Activated naive CD8-positive, alpha-beta T cell treated with anti-CD3 and anti-CD28 coated beads, Interleukin-2, amount 10 ng/mL, durations not matched to agents 7 days and 5 days (primary cell): ENCODE measurements around the gene ADAMTSL5. TPM values are rescaled to one million over a fixed set of nuclear protein-coding genes. Genes with fewer than 3 reads are reported as not detected.
A peak's percentile ranks its signal among the peaks of the same experiment; 100 is the strongest.

ENCODE experiments used
- ATAC-seq: fragments of 150-1000 bp; cut with Tn5 transposase; one replicate; pipeline ENCODE4 v1.10.0; 2021; ENCODE audit warnings: low read depth, moderate library complexity
- POLR2A ChIA-PET: fragments of 350-600 bp; sonication (Branson Sonifier 250); formaldehyde crosslinking; loops from one replicate; lab custom pipeline; 2021; ENCODE audit warnings: antibody characterized with exemption; lab: Charles Lee
- DNase-seq: peaks from one replicate; pipeline ENCODE4 v3.0.0; 2021
- H3K27ac Mint-ChIP-seq: one replicate; pipeline ENCODE4 v1.8.0; 2022; ENCODE audit warnings: mild to moderate bottlenecking, mixed read lengths
- H3K27me3 Mint-ChIP-seq: one replicate; pipeline ENCODE4 v1.8.0; 2022; ENCODE audit warnings: mild to moderate bottlenecking, moderate library complexity, mixed read lengths
- H3K36me3 Mint-ChIP-seq: one replicate; pipeline ENCODE4 v1.8.0; 2021; ENCODE audit warnings: mild to moderate bottlenecking, mixed read lengths
- H3K4me1 Mint-ChIP-seq: one replicate; pipeline ENCODE4 v1.8.0; 2021; ENCODE audit warnings: mixed read lengths
- H3K4me3 Mint-ChIP-seq: one replicate; pipeline ENCODE4 v1.8.0; 2022; ENCODE audit warnings: mild to moderate bottlenecking, moderate library complexity, mixed read lengths
- H3K9me3 Mint-ChIP-seq: one replicate; pipeline ENCODE4 v1.8.0; 2021; ENCODE audit warnings: mixed read lengths
- total RNA-seq, 2 experiments: library from RNA; stranded (reverse); gene quantifications; one replicate each; pipeline ENCODE4 v1.2.3, GENCODE V29; 2021

The ADAMTSL5 gene
- total RNA-seq, 2 experiments from 2014 or later = 1.8 to 2.1 TPM

- no peak overlapping the region for H3K4me3 Mint-ChIP-seq
- no peak overlapping the region for H3K27ac Mint-ChIP-seq
- H3K4me1 Mint-ChIP-seq = peaks cover 3% of the 10 kb centered on the region
- POLR2A ChIA-PET = interaction anchor here (0.9 to 1.4 kb wide), 2 partner anchors 16 to 18 kb away, joined by 3 to 5 read pairs; partner anchors contain the start of gene PCSK4
- H3K9me3 Mint-ChIP-seq = no peaks in the 10 kb centered on the region
- no peak for DNase-seq
- H3K36me3 Mint-ChIP-seq = no peaks in the 10 kb centered on the region
- H3K27me3 Mint-ChIP-seq = peaks cover 14% of the 10 kb centered on the region
- ATAC-seq = no peak
These were observed 41.2 kb downstream of the ADAMTSL5 start for GRCh38 chr19:1471515-1472160.

GRCh38 chr19:1471010-1471514 is 41.8 kb downstream of the ADAMTSL5 start:
- H3K27ac Mint-ChIP-seq = no peak overlapping the region
- H3K4me3 Mint-ChIP-seq = peak overlapping the region; percentile 51
- no peaks in the 10 kb centered on the region for H3K36me3 Mint-ChIP-seq
- no peak for DNase-seq
- peaks cover 15% of the 10 kb centered on the region for H3K27me3 Mint-ChIP-seq
- POLR2A ChIA-PET = interaction anchor here (0.9 to 1.4 kb wide), 3 partner anchors 15 to 21 kb away, joined by 3 to 5 read pairs (median 3); partner anchors contain the start of gene PCSK4
- peaks cover 3% of the 10 kb centered on the region for H3K4me1 Mint-ChIP-seq
- H3K9me3 Mint-ChIP-seq = no peaks in the 10 kb centered on the region
- ATAC-seq = peak; percentile 38

DNA sequence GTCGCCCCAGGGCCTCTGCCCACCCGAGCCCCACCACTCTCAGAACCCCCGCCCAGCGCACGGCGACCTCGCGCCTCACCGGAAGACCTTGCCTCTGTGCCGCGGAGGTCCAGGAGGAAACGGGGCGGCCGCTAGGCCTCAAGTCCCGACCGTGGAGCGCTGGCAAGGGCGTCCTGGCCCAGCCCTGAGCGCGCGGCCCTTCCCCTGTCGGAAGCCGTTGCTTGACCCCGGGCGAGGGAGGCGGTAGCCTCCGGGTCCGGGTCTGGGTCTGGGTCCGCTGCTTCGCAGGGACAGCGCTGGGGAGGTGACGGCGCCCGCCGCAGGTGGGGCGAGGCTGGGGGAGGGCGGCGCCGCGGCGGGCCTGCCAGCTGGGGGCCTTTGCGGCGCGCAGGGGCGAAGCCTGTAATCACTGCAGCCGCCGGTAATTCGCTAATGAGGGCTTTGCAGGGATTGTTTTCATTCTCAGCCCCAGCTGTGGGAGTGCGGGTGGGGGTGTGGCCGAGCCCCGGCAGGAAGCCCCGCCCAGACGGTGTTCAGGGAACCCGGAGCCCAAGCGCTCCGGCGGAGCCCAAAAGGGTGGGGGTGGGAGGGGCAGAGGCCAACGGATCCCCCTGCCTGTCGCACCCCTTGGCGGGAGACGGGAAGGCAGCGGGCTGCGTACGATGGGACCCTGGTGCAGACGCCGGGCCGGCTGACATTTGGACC is 42.4 kb downstream of the ADAMTSL5 start:
- H3K27ac Mint-ChIP-seq = no peak overlapping the region
- POLR2A ChIA-PET = interaction anchor here (1.0 kb wide), 1 partner anchor 21 kb away, joined by 3 read pairs; no protein-coding TSS in a partner anchor
- H3K27me3 Mint-ChIP-seq = peaks cover 15% of the 10 kb centered on the region
- no peaks in the 10 kb centered on the region for H3K9me3 Mint-ChIP-seq
- no peaks in the 10 kb centered on the region for H3K36me3 Mint-ChIP-seq
- H3K4me1 Mint-ChIP-seq = peaks cover 3% of the 10 kb centered on the region
- peak overlapping the region; percentile 61 for H3K4me3 Mint-ChIP-seq
- DNase-seq (peak; percentile 79), ATAC-seq (peak; percentile 66)

DNA sequence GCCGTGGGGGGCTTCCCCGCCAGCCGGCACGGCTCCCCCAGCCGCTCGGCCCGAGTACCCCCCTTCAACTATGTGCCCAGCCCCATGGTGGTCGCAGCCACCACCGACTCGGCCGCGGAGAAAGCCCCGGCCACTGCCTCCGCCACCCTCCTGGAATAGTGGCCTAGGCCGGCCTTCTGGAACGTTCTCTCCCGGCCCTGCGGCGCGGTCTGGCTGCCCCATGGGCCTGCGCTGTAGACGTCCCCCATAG is 42.8 kb downstream of the ADAMTSL5 start:
- Mint-ChIP-seq H3K4me3 (peak overlapping the region; percentile 61), H3K27me3 (peaks cover 15% of the 10 kb centered on the region), H3K4me1 (peaks cover 3% of the 10 kb centered on the region), H3K27ac (peak overlapping the region; percentile 77), H3K36me3 (no peaks in the 10 kb centered on the region), H3K9me3 (no peaks in the 10 kb centered on the region)
- POLR2A ChIA-PET = interaction anchor here (1.0 kb wide), 1 partner anchor 22 kb away, joined by 3 read pairs; no protein-coding TSS in a partner anchor
- no peak for ATAC-seq
- no peak for DNase-seq

DNA sequence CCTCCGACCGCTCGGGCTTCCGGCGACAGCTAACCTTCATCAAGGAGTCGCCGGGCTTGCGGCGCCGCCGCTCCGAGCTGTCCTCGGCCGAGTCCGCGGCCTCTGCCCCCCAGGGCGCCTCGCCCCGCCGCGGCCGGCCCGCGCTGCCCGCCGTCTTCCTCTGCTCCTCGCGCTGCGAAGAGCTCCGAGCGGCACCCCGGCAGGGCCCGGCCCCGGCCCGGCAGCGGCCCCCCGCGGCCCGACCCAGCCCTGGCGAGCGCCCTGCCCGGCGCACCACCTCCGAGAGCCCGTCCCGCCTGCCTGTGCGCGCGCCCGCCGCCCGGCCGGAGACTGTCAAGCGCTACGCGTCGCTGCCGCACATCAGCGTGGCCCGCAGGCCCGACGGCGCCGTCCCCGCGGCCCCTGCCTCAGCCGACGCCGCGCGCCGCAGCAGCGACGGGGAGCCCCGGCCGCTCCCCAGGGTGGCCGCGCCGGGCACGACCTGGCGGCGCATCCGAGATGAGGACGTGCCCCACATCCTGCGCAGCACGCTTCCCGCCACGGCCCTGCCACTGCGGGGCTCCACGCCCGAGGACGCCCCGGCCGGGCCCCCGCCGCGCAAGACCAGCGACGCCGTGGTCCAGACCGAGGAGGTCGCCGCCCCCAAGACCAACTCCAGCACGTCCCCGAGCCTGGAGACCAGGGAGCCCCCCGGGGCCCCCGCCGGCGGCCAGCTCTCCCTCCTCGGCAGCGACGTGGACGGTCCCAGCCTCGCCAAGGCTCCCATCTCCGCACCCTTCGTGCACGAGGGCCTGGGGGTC is 43.4 kb downstream of the ADAMTSL5 start:
- DNase-seq (peak; percentile 66), ATAC-seq (peak; percentile 23)
- POLR2A ChIA-PET = interaction anchor here (1.0 to 1.5 kb wide), 3 partner anchors 8 to 25 kb away, joined by 3 to 4 read pairs (median 3); partner anchors contain the start of gene REEP6
- Mint-ChIP-seq H3K4me1 (peaks cover 3% of the 10 kb centered on the region), H3K27ac (no peak overlapping the region), H3K9me3 (no peaks in the 10 kb centered on the region), H3K36me3 (no peaks in the 10 kb centered on the region), H3K4me3 (no peak overlapping the region), H3K27me3 (peaks cover 15% of the 10 kb centered on the region)

GRCh38 chr19:1468821-1469254 is 44.0 kb downstream of the ADAMTSL5 start:
- ATAC-seq (no peak), DNase-seq (peak; percentile 62)
- POLR2A ChIA-PET = interaction anchor here (1.0 to 1.5 kb wide), 3 partner anchors 9 to 24 kb away, joined by 3 to 4 read pairs (median 3); partner anchors contain the start of gene REEP6
- H3K36me3 Mint-ChIP-seq = no peaks in the 10 kb centered on the region
- no peak overlapping the region for H3K27ac Mint-ChIP-seq
- H3K4me3 Mint-ChIP-seq = peak overlapping the region; percentile 22
- H3K9me3 Mint-ChIP-seq = no peaks in the 10 kb centered on the region
- peaks cover 15% of the 10 kb centered on the region for H3K27me3 Mint-ChIP-seq
- H3K4me1 Mint-ChIP-seq = peaks cover 3% of the 10 kb centered on the region

GRCh38 chr19:1468274-1468820 is 44.5 kb downstream of the ADAMTSL5 start:
- H3K27me3 Mint-ChIP-seq = peaks cover 15% of the 10 kb centered on the region
- ATAC-seq (no peak), DNase-seq (no peak)
- H3K27ac Mint-ChIP-seq = no peak overlapping the region
- H3K9me3 Mint-ChIP-seq = no peaks in the 10 kb centered on the region
- POLR2A ChIA-PET = interaction anchor here (1.0 to 1.5 kb wide), 3 partner anchors 9 to 24 kb away, joined by 3 to 4 read pairs (median 3); partner anchors contain the start of gene REEP6
- peaks cover 3% of the 10 kb centered on the region for H3K4me1 Mint-ChIP-seq
- no peak overlapping the region for H3K4me3 Mint-ChIP-seq
- H3K36me3 Mint-ChIP-seq = no peaks in the 10 kb centered on the region

DNA sequence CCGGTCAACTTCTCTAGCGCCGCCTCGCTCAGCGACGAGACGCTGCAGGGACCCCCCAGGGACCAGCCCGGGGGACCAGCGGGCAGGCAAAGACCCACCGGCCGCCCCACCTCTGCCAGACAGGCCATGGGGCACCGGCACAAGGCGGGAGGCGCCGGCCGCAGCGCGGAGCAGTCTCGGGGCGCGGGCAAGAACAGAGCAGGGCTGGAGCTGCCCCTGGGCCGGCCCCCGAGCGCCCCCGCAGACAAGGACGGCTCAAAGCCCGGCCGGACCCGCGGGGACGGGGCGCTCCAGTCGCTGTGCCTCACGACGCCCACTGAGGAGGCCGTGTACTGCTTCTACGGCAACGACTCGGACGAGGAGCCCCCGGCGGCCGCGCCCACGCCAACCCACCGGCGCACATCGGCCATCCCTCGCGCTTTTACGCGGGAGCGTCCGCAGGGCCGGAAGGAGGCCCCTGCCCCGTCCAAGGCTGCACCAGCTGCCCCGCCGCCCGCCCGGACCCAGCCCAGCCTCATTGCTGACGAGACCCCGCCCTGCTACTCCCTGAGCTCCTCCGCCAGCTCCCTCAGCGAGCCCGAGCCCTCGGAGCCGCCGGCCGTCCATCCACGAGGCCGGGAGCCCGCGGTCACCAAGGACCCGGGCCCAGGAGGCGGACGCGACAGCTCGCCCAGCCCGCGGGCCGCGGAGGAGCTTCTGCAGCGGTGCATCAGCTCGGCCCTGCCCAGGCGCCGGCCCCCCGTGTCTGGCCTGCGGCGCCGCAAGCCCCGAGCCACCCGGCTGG is 45.1 kb downstream of the ADAMTSL5 start:
- Mint-ChIP-seq H3K9me3 (no peaks in the 10 kb centered on the region), H3K36me3 (no peaks in the 10 kb centered on the region), H3K27me3 (peaks cover 15% of the 10 kb centered on the region), H3K27ac (no peak overlapping the region), H3K4me1 (peaks cover 3% of the 10 kb centered on the region), H3K4me3 (no peak overlapping the region)
- ATAC-seq (no peak), DNase-seq (no peak)
- POLR2A ChIA-PET = interaction anchor here (1.2 to 1.3 kb wide), 2 partner anchors 8 to 24 kb away, joined by 3 to 4 read pairs; partner anchors contain the start of gene REEP6

- no peak for DNase-seq
- Mint-ChIP-seq H3K9me3 (no peaks in the 10 kb centered on the region), H3K36me3 (no peaks in the 10 kb centered on the region), H3K27ac (no peak overlapping the region), H3K4me1 (peaks cover 3% of the 10 kb centered on the region), H3K27me3 (peaks cover 15% of the 10 kb centered on the region), H3K4me3 (no peak overlapping the region)
- POLR2A ChIA-PET = interaction anchor here (1.2 to 1.3 kb wide), 2 partner anchors 8 to 24 kb away, joined by 3 to 4 read pairs; partner anchors contain the start of gene REEP6
- ATAC-seq = no peak
These were observed 45.7 kb downstream of the ADAMTSL5 start for GRCh38 chr19:1467215-1467489.

DNA sequence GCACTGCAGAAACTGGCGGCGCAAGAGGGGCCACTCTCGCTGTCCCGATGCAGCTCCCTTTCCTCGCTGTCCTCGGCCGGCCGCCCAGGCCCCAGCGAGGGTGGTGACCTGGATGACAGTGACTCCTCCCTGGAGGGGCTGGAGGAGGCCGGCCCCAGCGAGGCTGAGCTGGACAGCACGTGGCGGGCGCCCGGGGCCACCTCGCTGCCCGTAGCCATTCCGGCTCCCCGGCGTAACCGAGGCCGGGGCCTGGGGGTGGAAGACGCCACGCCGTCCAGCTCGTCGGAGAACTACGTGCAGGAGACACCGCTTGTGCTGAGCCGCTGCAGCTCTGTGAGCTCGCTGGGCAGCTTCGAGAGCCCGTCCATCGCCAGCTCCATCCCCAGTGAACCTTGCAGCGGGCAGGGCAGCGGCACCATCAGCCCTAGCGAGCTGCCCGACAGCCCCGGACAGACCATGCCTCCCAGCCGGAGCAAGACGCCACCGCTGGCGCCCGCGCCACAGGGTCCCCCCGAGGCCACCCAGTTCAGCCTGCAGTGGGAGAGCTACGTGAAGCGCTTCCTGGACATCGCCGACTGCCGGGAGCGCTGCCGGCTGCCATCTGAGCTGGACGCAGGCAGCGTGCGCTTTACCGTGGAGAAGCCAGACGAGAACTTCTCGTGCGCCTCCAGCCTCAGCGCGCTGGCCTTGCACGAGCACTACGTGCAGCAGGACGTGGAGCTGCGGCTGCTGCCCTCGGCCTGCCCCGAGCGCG is 46.2 kb downstream of the ADAMTSL5 start:
- DNase-seq (no peak), ATAC-seq (no peak)
- Mint-ChIP-seq H3K4me1 (peaks cover 3% of the 10 kb centered on the region), H3K4me3 (no peak overlapping the region), H3K36me3 (no peaks in the 10 kb centered on the region), H3K27me3 (peaks cover 11% of the 10 kb centered on the region), H3K9me3 (no peaks in the 10 kb centered on the region), H3K27ac (no peak overlapping the region)
- POLR2A ChIA-PET = interaction anchor here (1.2 to 1.5 kb wide), 3 partner anchors 9 to 28 kb away, joined by 3 to 4 read pairs (median 3); partner anchors contain the start of gene REEP6

GRCh38 chr19:1466018-1466460 is 46.8 kb downstream of the ADAMTSL5 start:
- no peaks in the 10 kb centered on the region for H3K36me3 Mint-ChIP-seq
- DNase-seq (no peak), ATAC-seq (no peak)
- H3K27ac Mint-ChIP-seq = no peak overlapping the region
- peaks cover 11% of the 10 kb centered on the region for H3K27me3 Mint-ChIP-seq
- peaks cover 1% of the 10 kb centered on the region for H3K4me1 Mint-ChIP-seq
- POLR2A ChIA-PET = interaction anchor here (1.2 to 1.5 kb wide), 2 partner anchors 9 to 27 kb away, joined by 3 to 4 read pairs; no protein-coding TSS in a partner anchor
- no peak overlapping the region for H3K4me3 Mint-ChIP-seq
- no peaks in the 10 kb centered on the region for H3K9me3 Mint-ChIP-seq
